ENCODE results near the gene COL4A4.

Gene COL4A4

DNA sequence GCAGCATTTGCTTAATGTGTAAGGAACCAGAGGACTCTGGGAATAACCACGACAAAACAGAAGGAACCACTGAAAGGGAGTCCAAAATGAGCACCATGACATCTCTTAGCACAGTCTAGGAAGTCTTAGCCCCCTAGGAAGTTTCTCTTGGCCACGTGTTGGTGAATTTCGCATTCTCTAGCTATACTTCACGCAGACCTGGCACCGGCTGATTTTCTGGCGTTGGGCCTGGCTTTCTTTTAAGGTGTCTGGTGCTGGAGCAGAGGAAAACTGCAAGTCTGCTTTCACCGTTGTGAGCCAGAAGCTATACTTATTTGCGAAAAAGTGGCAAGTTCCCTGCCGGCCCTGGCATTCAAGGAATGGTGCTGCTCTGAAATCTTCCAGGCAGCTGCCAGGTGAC, 156.9 kb downstream of the COL4A4 start:
- H3K27ac Mint-ChIP-seq: no peak overlapping the region
- no peaks in the 10 kb centered on the region for H3K36me3 Mint-ChIP-seq (ENCODE audit: low read depth)
- no peak for DNase-seq
- H3K9me3 Mint-ChIP-seq: no peaks in the 10 kb centered on the region
- no peak for ATAC-seq
- H3K27me3 Mint-ChIP-seq: no peaks in the 10 kb centered on the region
- no peaks in the 10 kb centered on the region for H3K4me1 Mint-ChIP-seq
- no peak overlapping the region for H3K4me3 Mint-ChIP-seq

DNA sequence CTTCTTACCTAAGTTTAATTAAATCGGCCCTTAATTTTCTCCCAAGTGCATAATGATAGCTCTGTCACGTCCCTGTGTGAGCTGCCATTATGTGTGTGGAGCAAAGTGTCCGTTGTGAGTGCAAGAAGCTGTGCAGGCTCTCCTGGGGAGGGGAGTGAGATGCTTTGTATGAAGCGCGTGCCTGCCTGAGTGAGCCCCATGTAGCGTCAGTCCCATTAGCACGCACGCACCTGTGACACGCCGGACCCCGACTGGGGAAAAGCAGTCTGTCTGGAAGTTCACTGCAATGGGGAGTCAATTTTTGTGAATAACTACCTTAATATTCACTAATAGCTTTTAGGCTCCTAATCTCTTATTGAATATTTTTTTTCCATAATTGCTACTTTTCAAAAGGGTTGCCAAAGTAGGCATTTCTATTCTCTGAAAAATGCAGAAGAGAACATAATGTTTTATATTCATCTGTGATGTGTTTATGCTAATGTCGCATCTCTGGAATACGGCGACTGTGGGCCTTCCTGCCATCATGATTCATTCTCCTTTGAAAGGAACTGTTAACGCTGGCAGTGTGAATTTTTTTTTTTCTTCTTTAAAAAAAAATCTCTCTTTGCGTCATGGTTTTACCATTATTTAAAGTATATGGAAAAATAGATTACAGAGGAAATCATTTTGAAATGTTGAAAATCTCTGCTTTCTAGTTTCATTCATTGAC, 157.7 kb downstream of the COL4A4 start:
- no peak overlapping the region for H3K4me3 Mint-ChIP-seq
- no peak for ATAC-seq
- no peak for DNase-seq
- H3K36me3 Mint-ChIP-seq (ENCODE audit: low read depth): no peaks in the 10 kb centered on the region
- no peaks in the 10 kb centered on the region for H3K4me1 Mint-ChIP-seq
- no peaks in the 10 kb centered on the region for H3K9me3 Mint-ChIP-seq
- H3K27ac Mint-ChIP-seq: no peak overlapping the region
- no peaks in the 10 kb centered on the region for H3K27me3 Mint-ChIP-seq

DNA sequence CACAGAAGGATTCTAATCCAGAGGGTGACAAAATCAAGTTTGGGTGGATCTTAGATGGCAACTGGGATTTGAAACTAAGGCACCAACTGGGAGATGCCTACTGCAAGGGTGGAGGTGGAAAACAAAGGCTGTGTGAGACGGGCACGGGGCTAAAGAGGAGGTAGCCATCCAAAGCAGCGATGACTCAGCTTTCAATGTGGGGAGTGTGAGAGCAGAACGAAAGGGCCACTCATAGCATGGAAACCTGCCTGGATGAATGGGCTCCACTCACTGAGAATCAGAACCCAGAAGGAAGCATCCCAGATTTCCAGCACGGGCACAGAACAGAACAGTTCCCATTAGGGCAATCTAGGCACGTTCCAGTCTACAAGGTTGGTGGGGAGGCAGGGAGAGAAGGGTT, 159.5 kb downstream of the COL4A4 start:
- ATAC-seq (no peak), DNase-seq (no peak)
- H3K4me3 Mint-ChIP-seq: no peak overlapping the region
- peaks cover 4% of the 10 kb centered on the region for H3K9me3 Mint-ChIP-seq
- no peaks in the 10 kb centered on the region for H3K27me3 Mint-ChIP-seq
- no peak overlapping the region for H3K27ac Mint-ChIP-seq
- no peaks in the 10 kb centered on the region for H3K4me1 Mint-ChIP-seq
- H3K36me3 Mint-ChIP-seq (ENCODE audit: low read depth): peaks cover 13% of the 10 kb centered on the region

DNA sequence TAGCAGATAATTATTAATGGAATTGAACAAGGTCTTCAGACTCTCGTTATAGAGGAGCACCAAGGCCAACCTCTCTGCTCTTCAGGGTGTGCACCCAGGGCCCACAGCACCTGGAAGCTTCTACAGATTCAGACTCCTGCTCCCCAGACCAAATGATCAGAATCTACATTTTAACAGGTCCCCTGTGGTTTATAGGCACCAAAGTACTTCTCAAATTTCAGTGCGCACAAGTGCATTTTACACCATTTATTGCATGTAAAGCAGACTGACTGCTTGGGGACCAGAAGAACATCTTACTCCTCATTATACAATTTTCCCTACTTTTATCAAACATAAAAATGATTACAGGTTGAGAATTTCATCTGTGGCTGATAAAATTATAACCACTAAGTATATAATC, 163.9 kb downstream of the COL4A4 start:
- Mint-ChIP-seq H3K27me3 (no peaks in the 10 kb centered on the region), H3K27ac (no peak overlapping the region), H3K4me3 (no peak overlapping the region), H3K4me1 (peaks cover 14% of the 10 kb centered on the region), H3K9me3 (peaks cover 4% of the 10 kb centered on the region), H3K36me3 (ENCODE audit: low read depth) (peaks cover 37% of the 10 kb centered on the region)
- DNase-seq (no peak), ATAC-seq (no peak)

DNA sequence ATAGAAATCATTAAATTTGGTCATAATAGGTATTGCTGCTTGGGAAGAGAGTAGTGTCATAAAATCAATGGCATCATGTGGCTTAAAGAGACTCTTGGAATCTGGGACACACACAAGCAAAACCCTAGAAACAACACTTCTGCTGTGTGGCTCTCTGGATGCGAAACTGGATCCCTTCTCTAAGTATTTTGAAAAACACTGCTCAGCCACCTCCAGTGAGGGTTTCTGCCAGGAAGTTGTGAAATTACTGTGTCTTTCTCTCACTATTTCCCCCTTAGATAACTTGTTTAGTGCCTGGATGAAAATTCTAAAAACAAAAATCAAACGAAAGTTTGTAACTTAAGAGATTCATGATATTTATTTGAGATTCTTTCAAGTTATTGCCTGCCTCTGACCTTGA, 164.3 kb downstream of the COL4A4 start:
- H3K9me3 Mint-ChIP-seq: peaks cover 4% of the 10 kb centered on the region
- ATAC-seq (no peak), DNase-seq (no peak)
- H3K36me3 Mint-ChIP-seq (ENCODE audit: low read depth): peaks cover 40% of the 10 kb centered on the region
- no peak overlapping the region for H3K27ac Mint-ChIP-seq
- H3K27me3 Mint-ChIP-seq: no peaks in the 10 kb centered on the region
- no peak overlapping the region for H3K4me3 Mint-ChIP-seq
- peaks cover 18% of the 10 kb centered on the region for H3K4me1 Mint-ChIP-seq

DNA sequence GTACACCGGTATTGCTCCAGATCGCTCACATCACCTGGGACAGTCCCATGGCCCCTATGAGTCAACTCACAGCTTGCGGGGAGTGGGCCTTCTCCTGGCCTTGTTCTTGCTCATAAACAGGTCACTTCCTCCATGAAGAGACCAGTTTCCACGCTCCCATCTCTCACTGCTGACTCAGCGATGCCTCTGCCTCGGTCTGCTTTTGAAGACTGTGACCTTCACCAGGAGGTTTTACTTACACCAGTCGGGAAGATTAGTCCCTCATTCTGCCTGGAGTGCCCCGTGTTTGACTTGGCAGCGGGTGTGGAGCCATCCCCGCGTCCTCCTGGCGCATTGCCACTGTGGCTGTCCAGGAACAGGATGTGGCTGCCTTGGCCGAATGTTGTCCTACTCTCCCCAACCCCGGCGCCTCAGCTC, 168.4 kb downstream of the COL4A4 start:
- Mint-ChIP-seq H3K4me3 (no peak overlapping the region), H3K9me3 (peaks cover 4% of the 10 kb centered on the region), H3K27me3 (no peaks in the 10 kb centered on the region), H3K4me1 (peaks cover 27% of the 10 kb centered on the region), H3K36me3 (ENCODE audit: low read depth) (peaks cover 48% of the 10 kb centered on the region), H3K27ac (peak overlapping the region; percentile 36)
- peak; percentile 99 for ATAC-seq
- peak; percentile 57 for DNase-seq

DNA sequence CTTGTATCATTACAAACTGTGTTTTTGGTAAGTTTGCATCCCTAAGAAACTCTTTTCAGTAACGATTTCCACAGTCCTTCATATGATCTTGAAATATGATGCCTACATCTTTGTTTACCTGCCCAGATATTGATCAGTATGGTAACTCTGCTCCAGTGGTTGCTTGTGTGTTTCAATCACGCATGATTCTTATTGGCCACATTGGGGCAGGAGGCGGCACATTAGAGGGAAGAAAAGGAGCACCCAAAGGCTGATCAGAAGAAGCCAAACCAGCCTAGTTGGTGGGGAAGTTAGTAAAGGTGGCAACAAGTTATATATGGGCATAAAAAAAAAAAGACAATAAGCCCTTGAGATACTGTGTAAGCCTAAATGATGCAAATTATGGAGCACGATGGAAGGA, 169.2 kb downstream of the COL4A4 start:
- ATAC-seq (no peak), DNase-seq (no peak)
- peaks cover 27% of the 10 kb centered on the region for H3K4me1 Mint-ChIP-seq
- no peaks in the 10 kb centered on the region for H3K27me3 Mint-ChIP-seq
- peak overlapping the region; percentile 68 for H3K27ac Mint-ChIP-seq
- no peaks in the 10 kb centered on the region for H3K9me3 Mint-ChIP-seq
- H3K4me3 Mint-ChIP-seq: no peak overlapping the region
- peaks cover 39% of the 10 kb centered on the region for H3K36me3 Mint-ChIP-seq (ENCODE audit: low read depth)

DNA sequence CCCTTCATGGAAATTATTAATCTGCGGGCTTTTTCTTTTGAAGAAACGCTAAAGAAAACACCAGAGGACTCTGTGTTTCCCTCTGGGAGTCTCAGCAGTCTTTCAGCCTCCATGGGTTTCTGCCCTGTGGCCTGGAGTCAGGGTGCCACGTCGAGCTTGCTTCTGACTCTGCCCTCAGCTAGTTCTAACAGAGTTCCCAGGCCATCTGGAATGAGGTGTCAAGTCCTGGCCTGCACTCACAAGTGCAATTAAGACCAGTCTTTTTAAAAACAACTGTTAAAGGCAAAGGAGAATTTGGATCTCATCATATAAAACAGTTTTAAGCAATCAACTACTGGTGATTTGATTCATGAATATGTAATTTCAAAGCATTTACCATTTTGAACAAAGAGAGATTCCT, 170.8 kb downstream of the COL4A4 start:
- H3K36me3 Mint-ChIP-seq (ENCODE audit: low read depth): peaks cover 26% of the 10 kb centered on the region
- no peak for ATAC-seq
- H3K4me1 Mint-ChIP-seq: peaks cover 27% of the 10 kb centered on the region
- H3K27ac Mint-ChIP-seq: no peak overlapping the region
- no peak for DNase-seq
- no peaks in the 10 kb centered on the region for H3K27me3 Mint-ChIP-seq
- no peak overlapping the region for H3K4me3 Mint-ChIP-seq
- H3K9me3 Mint-ChIP-seq: no peaks in the 10 kb centered on the region

DNA sequence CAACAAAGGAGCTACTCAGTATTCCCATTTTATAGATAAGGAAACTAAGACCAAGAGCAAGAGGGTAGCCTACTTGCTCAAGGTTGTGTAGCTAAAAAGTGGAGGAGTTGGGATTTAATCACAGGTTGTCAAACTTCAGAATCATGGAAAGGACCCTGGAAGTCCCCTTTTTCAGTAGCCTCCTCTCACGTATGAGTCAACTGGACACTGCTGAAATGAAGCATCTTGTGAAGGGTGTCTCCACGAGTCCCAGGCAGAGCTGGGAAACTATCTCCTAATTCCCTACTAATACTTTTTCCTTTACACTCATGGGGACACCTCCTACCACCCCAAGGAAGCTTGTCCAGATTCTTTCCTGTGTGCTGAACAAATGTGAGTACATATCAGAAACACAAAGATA, 172.3 kb downstream of the COL4A4 start:
- Mint-ChIP-seq H3K27me3 (no peaks in the 10 kb centered on the region), H3K4me1 (peaks cover 24% of the 10 kb centered on the region), H3K4me3 (no peak overlapping the region), H3K27ac (no peak overlapping the region), H3K36me3 (ENCODE audit: low read depth) (peaks cover 24% of the 10 kb centered on the region), H3K9me3 (no peaks in the 10 kb centered on the region)
- ATAC-seq: no peak
- DNase-seq: no peak

DNA sequence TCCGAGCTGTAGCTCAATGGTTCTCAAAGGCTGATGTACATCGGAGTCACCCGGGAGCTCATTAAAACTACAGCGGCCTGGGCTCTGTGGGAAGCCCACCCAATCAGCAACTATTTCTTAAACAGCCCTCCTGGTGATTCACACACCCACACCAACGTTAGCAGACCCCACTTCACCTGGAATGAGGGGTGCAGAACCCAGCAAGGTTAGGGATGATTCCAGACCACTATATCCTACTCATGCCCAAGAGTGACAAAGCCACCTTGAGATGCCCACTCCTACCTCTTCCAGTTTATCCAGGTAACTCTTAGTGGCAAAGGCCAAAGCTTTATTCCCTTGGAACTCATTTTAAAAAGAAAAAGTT, 178.4 kb downstream of the COL4A4 start:
- Mint-ChIP-seq H3K9me3 (no peaks in the 10 kb centered on the region), H3K36me3 (ENCODE audit: low read depth) (peaks cover 2% of the 10 kb centered on the region), H3K27ac (no peak overlapping the region), H3K27me3 (no peaks in the 10 kb centered on the region), H3K4me1 (peaks cover 18% of the 10 kb centered on the region), H3K4me3 (no peak overlapping the region)
- no peak for DNase-seq
- no peak for ATAC-seq

DNA sequence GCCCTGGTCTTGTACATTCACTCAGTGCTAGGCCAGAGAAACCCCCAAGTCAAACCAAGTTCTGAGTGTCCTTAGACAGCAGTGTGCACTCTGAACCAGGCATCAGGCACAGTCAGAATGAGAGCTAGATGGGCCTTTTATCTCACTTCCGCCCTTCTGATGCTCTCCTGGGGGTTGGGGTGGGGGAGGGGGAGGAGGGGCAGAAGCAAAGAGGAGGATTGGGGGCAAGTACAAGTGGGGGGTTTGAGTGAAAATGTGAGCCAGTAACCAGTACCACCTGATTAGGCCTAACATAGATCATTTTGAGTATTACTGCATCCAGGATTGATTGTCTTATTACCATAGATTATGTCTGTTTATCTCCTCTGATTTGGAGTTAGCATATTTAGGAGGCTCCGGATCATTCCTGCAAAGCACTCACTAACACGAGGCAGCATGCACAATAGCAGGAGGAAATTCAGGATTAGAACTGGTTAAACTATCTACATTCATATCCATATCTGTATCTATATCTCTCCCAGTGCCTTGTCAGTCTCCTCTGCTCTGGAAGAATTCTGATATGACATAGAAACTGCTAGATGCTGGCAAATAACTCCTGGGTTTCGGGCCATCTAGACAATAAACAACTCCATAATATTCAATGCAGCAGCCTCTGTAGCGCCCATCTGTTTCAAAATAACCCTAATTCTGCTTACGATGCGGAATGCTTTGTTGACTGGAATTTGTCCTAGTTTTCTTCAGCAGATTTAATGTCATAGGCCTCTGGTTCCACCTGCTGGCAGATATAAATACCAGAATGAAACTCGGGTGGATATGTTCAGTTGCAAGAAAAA, 179.0 kb downstream of the COL4A4 start:
- Mint-ChIP-seq H3K27ac (peak overlapping the region; percentile 16), H3K4me1 (peaks cover 18% of the 10 kb centered on the region), H3K4me3 (no peak overlapping the region), H3K36me3 (ENCODE audit: low read depth) (peaks cover 2% of the 10 kb centered on the region), H3K9me3 (no peaks in the 10 kb centered on the region), H3K27me3 (no peaks in the 10 kb centered on the region)
- ATAC-seq (peak; percentile 91), DNase-seq (peak; percentile 12)

DNA sequence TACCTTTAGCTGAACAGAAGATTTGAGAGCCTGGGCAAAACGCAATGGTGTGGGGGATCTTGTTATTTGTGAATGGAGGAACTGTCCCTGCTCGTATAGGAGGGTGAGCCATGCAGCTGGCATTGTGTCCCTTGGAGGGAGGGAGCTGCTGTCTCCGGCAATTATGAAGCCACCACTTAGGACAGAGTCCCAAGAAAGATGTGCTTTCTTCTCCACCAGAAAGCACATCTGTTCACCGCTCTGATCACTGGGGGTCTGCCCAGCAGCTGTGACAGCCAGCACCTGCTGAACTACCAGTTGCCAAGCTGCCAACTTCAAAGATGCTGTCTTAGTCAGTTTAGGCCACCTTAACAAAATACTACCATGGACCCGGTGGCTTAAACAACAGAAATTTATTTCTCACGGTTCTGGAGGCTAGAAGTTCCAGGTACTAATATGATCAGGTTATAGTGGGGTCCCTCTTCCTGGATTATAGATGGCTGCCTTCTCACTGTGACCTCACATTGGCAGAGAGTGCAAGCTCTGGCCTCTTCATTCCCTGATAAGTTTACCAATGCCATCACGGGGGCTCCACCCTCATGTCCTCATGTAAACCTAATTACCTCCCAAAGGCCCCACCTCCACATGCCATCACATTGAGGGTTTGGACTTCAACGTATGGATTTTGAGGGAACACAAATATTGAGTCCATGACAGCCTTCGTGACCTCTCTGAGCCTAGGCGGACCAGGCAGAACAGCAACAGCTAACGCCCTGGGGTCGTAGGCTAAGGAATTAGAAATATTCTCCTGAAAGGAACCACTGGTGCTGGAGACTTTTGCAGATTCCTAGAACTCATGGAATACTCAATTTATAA, 179.9 kb downstream of the COL4A4 start:
- Mint-ChIP-seq H3K9me3 (no peaks in the 10 kb centered on the region), H3K27ac (peak overlapping the region; percentile 16), H3K36me3 (ENCODE audit: low read depth) (peaks cover 2% of the 10 kb centered on the region), H3K27me3 (no peaks in the 10 kb centered on the region), H3K4me1 (peaks cover 18% of the 10 kb centered on the region), H3K4me3 (no peak overlapping the region)
- DNase-seq (no peak), ATAC-seq (no peak)

DNA sequence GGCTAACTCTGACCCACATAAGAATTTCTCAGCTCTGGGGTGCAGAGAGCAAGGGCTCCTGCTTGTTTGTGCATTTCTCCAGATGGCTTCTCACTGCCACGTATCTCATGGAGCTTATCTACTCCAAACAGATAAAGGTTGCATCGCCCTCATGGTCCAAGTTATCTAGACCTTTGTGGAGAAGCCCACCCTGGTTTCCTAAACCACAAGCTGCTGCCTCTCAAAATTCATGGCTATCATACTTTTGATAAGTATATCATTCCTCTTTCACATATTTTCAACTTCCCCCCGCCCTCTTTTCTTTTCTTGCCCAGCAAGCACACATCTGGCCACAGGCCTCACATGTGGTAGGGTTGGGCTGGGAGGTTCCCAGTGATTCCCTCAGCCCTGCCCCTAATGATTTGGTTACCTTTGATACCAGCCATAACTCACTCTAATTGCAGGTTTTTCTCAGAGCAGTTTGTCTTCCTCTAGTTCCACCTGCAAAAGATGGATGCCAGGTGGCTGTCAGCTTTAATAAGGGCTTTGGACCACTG, 182.1 kb downstream of the COL4A4 start:
- Mint-ChIP-seq H3K4me1 (peaks cover 22% of the 10 kb centered on the region), H3K27ac (no peak overlapping the region), H3K4me3 (no peak overlapping the region), H3K36me3 (ENCODE audit: low read depth) (peaks cover 3% of the 10 kb centered on the region), H3K9me3 (no peaks in the 10 kb centered on the region), H3K27me3 (no peaks in the 10 kb centered on the region)
- DNase-seq: no peak
- no peak for ATAC-seq

DNA sequence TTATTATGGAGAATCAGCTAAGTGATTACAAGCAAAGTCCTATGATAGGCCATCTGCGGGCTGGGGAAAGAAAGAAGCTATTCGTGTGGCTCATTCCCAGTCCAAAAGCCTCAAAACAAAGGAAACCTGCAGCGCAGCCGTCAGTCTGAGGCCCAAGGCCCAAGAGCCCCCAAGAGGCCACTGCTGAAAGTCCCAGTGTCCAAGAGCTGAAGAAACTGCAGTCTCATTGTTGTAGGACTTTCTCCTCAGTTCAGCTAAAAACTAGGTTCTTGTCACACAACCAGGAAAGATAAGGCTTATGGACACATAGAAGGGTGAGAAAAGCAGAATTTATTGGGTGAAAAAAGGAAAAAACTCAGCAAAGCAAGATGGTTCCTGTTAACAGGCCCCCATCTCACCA, 185.0 kb downstream of the COL4A4 start:
- Mint-ChIP-seq H3K27me3 (no peaks in the 10 kb centered on the region), H3K27ac (no peak overlapping the region), H3K9me3 (no peaks in the 10 kb centered on the region), H3K4me1 (peaks cover 10% of the 10 kb centered on the region), H3K36me3 (ENCODE audit: low read depth) (peaks cover 8% of the 10 kb centered on the region), H3K4me3 (no peak overlapping the region)
- no peak for ATAC-seq
- DNase-seq: no peak
